ENCODE data around the gene NR2E1.

- TF ChIP-seq CTCF (IDR thresholded peaks at IDR 0.05): no peak
- TF ChIP-seq YY1 (IDR thresholded peaks at IDR 0.05; ENCODE audit: low read depth): no peak
- no peak for TF ChIP-seq USF1 (IDR thresholded peaks at IDR 0.05; ENCODE audit: borderline replicate concordance, low read depth)
- no peak for TF ChIP-seq RFX5 (IDR thresholded peaks at IDR 0.05; ENCODE audit: low read length)
- TF ChIP-seq CHD2 (IDR thresholded peaks at IDR 0.05; ENCODE audit: low read length, partially characterized antibody): no peak
- TF ChIP-seq FOXM1 (IDR thresholded peaks at IDR 0.05; ENCODE audit: low read depth): no peak
- no peak for TF ChIP-seq IRF3 (IDR thresholded peaks at IDR 0.05; ENCODE audit: low read depth, low read length)
- TF ChIP-seq ZBTB33 (IDR thresholded peaks at IDR 0.05; ENCODE audit: borderline replicate concordance, low read depth): no peak
- TF ChIP-seq POLR2AphosphoS5 (IDR thresholded peaks at IDR 0.05; ENCODE audit: low read depth, low read length): no peak
- no peak for TF ChIP-seq USF2 (IDR thresholded peaks at IDR 0.05; ENCODE audit: borderline replicate concordance, low read depth, low read length)
Observed at GRCh38 chr6:108176281-108177089, 10.7 kb downstream of the NR2E1 start.
